ENCODE measurements around the gene SBF2. TPM values are rescaled to one million over a fixed set of nuclear protein-coding genes. Genes with fewer than 3 reads are reported as not detected.

The SBF2 gene
- polyA plus RNA-seq, 2 donors, result 8.5 to 12.1 TPM

- no peaks in the 10 kb centered on the region for H3K27me3 ChIP-seq (ENCODE audit: control insufficient read depth in 1 of 2, insufficient read depth in 2 of 2, low read length in 2 of 2)
- H3K4me3 ChIP-seq (ENCODE audit: low read depth in 1 of 2, low read length in 2 of 2), result no peak overlapping the region
- peak overlapping the region in 1 of 2 donors; percentile 3 for H3K27ac ChIP-seq (ENCODE audit: low read depth in 2 of 2, low read length in 1 of 2)
- WGBS, 2 donors, result 57 to 59% methylated on average over 5 of the region's 5 CpGs
- H3K36me3 ChIP-seq (ENCODE audit: control insufficient read depth in 2 of 2, insufficient read depth in 2 of 2, low read length in 1 of 2), result peaks cover 3 to 12% of the 10 kb centered on the region in 2 donors
- H3K4me1 ChIP-seq (ENCODE audit: control insufficient read depth in 2 of 2, insufficient read depth in 2 of 2, low read length in 1 of 2), result peaks cover 0 to 2% of the 10 kb centered on the region in 2 donors
- H3K9me3 ChIP-seq (ENCODE audit: control insufficient read depth in 2 of 2, insufficient read depth in 1 of 2, low read depth in 1 of 2, low read length in 1 of 2), result no peaks in the 10 kb centered on the region
Observed at GRCh38 chr11:9803685-9804418, 490.2 kb downstream of the SBF2 start.

DNA sequence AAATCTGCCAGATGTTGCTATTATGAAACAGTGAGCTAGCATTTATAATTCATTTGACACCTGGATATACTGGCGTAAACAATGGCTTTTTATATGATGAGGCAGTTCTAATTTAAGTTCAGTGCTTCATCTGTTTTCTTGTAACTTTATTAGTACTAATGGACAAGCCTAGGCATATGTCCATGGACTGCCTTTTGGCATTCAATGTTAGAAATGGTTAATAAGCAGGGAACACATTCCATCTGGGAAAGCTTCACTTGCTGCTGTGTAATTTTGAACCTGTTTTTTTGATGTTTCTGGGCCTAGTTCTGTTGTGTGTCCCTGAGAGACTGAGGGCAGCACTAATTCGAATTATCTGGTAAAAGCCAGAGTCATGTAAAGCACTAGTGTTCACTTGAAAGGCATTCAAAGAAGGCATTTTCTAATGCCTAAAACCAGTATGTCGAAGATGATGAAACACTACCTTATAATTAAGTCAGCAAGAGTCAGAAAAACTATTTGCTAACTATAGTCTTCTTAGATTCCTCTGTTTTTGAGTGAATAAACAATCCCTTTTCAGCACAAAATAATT, 491.6 kb downstream of the SBF2 start:
- Histone ChIP-seq H3K27me3 (ENCODE audit: control insufficient read depth in 1 of 2, insufficient read depth in 2 of 2, low read length in 2 of 2) (no peaks in the 10 kb centered on the region), H3K9me3 (ENCODE audit: control insufficient read depth in 2 of 2, insufficient read depth in 1 of 2, low read depth in 1 of 2, low read length in 1 of 2) (no peaks in the 10 kb centered on the region), H3K27ac (ENCODE audit: low read depth in 2 of 2, low read length in 1 of 2) (peak overlapping the region in 1 of 2 donors; percentile 3), H3K4me3 (ENCODE audit: low read depth in 1 of 2, low read length in 2 of 2) (no peak overlapping the region), H3K36me3 (ENCODE audit: control insufficient read depth in 2 of 2, insufficient read depth in 2 of 2, low read length in 1 of 2) (peaks cover 3 to 8% of the 10 kb centered on the region in 2 donors), H3K4me1 (ENCODE audit: control insufficient read depth in 2 of 2, insufficient read depth in 2 of 2, low read length in 1 of 2) (peaks cover 0 to 3% of the 10 kb centered on the region in 2 donors)
- 37 to 47% methylated on average over 3 of the region's 3 CpGs for WGBS, 2 donors

DNA sequence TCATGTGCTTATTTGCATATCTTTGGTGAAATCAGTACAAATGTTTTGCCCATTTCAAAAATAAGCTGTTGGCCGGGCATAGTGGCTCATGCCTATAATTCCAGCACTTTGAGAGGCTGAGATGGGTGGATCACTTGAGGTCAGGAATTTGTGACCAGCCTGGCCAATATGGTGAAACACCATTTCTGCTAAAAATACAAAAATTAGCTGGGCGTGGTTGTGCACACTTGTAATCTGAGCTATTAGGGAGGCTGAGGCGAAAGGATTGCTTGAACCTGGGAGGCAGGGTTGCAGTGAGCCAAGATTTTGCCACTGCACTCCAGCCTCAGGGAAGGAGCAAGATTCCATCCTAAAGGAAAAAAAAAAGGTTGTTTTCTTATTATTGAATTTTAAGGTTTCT, 494.1 kb downstream of the SBF2 start:
- Histone ChIP-seq H3K4me3 (ENCODE audit: low read depth in 1 of 2, low read length in 2 of 2) (no peak overlapping the region), H3K27ac (ENCODE audit: low read depth in 2 of 2, low read length in 1 of 2) (no peak overlapping the region), H3K9me3 (ENCODE audit: control insufficient read depth in 2 of 2, insufficient read depth in 1 of 2, low read depth in 1 of 2, low read length in 1 of 2) (no peaks in the 10 kb centered on the region), H3K4me1 (ENCODE audit: control insufficient read depth in 2 of 2, insufficient read depth in 2 of 2, low read length in 1 of 2) (peaks cover 0 to 3% of the 10 kb centered on the region in 2 donors), H3K27me3 (ENCODE audit: control insufficient read depth in 1 of 2, insufficient read depth in 2 of 2, low read length in 2 of 2) (no peaks in the 10 kb centered on the region), H3K36me3 (ENCODE audit: control insufficient read depth in 2 of 2, insufficient read depth in 2 of 2, low read length in 1 of 2) (peaks cover 0 to 2% of the 10 kb centered on the region in 2 donors)
- 92 to 96% methylated on average over 3 of the region's 3 CpGs for WGBS, 2 donors

DNA sequence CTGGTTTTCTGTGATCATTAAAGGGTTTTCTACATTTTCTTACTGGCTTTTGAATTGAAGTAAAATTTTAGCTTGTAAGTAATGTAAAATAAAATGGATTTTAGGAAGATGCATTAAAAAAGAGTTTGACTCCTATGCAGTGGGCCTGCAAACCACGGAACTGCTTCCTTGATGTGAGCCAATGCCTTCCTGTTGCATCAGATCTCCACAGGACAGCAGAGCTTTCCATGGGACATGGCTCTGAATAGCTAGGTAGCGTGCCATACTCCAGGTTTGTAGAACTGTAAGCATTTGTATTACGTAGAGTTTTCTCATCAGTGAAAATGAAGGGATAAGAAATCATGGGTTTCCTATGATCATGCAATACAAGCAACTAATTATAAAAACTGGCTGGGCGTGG, 496.7 kb downstream of the SBF2 start:
- Histone ChIP-seq H3K27me3 (ENCODE audit: control insufficient read depth in 1 of 2, insufficient read depth in 2 of 2, low read length in 2 of 2) (no peaks in the 10 kb centered on the region), H3K4me3 (ENCODE audit: low read depth in 1 of 2, low read length in 2 of 2) (no peak overlapping the region), H3K27ac (ENCODE audit: low read depth in 2 of 2, low read length in 1 of 2) (no peak overlapping the region), H3K9me3 (ENCODE audit: control insufficient read depth in 2 of 2, insufficient read depth in 1 of 2, low read depth in 1 of 2, low read length in 1 of 2) (no peaks in the 10 kb centered on the region), H3K4me1 (ENCODE audit: control insufficient read depth in 2 of 2, insufficient read depth in 2 of 2, low read length in 1 of 2) (peaks cover 0 to 3% of the 10 kb centered on the region in 2 donors), H3K36me3 (ENCODE audit: control insufficient read depth in 2 of 2, insufficient read depth in 2 of 2, low read length in 1 of 2) (peaks cover 0 to 4% of the 10 kb centered on the region in 2 donors)
- 96 to 97% methylated on average over 4 of the region's 4 CpGs for WGBS, 2 donors

GRCh38 chr11:9796854-9797253, 497.2 kb downstream of the SBF2 start:
- Histone ChIP-seq H3K4me3 (ENCODE audit: low read depth in 1 of 2, low read length in 2 of 2) (no peak overlapping the region), H3K27me3 (ENCODE audit: control insufficient read depth in 1 of 2, insufficient read depth in 2 of 2, low read length in 2 of 2) (no peaks in the 10 kb centered on the region), H3K9me3 (ENCODE audit: control insufficient read depth in 2 of 2, insufficient read depth in 1 of 2, low read depth in 1 of 2, low read length in 1 of 2) (no peaks in the 10 kb centered on the region), H3K36me3 (ENCODE audit: control insufficient read depth in 2 of 2, insufficient read depth in 2 of 2, low read length in 1 of 2) (peaks cover 0 to 4% of the 10 kb centered on the region in 2 donors), H3K27ac (ENCODE audit: low read depth in 2 of 2, low read length in 1 of 2) (no peak overlapping the region), H3K4me1 (ENCODE audit: control insufficient read depth in 2 of 2, insufficient read depth in 2 of 2, low read length in 1 of 2) (peaks cover 0 to 3% of the 10 kb centered on the region in 2 donors)
- WGBS, 2 donors, result 91% methylated on average over 5 of the region's 5 CpGs

- Histone ChIP-seq H3K9me3 (ENCODE audit: control insufficient read depth in 2 of 2, insufficient read depth in 1 of 2, low read depth in 1 of 2, low read length in 1 of 2) (no peaks in the 10 kb centered on the region), H3K4me1 (ENCODE audit: control insufficient read depth in 2 of 2, insufficient read depth in 2 of 2, low read length in 1 of 2) (peaks cover 0 to 3% of the 10 kb centered on the region in 2 donors), H3K27me3 (ENCODE audit: control insufficient read depth in 1 of 2, insufficient read depth in 2 of 2, low read length in 2 of 2) (no peaks in the 10 kb centered on the region), H3K27ac (ENCODE audit: low read depth in 2 of 2, low read length in 1 of 2) (no peak overlapping the region), H3K4me3 (ENCODE audit: low read depth in 1 of 2, low read length in 2 of 2) (no peak overlapping the region), H3K36me3 (ENCODE audit: control insufficient read depth in 2 of 2, insufficient read depth in 2 of 2, low read length in 1 of 2) (peaks cover 0 to 4% of the 10 kb centered on the region in 2 donors)
Observed at GRCh38 chr11:9796266-9796665, 497.8 kb downstream of the SBF2 start.

DNA sequence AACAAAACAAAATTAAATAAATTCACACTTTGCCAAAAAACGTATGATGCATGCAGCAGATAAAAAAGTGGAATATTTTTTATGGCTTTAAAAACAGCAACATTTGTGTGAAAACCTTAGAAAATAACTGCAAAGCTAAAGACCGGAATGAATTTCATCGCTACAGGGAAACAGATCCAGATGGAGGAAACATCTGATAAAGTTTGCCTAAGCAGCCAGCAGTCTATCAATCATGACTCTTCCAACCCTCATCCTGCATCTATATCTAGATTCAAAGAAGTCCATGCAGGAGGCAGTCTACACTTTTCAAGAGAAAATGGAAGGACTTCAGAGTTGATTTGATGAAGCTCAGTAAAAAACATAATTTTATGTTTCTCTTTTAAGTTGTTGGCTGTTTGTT, 503.3 kb downstream of the SBF2 start:
- no peaks in the 10 kb centered on the region for H3K9me3 ChIP-seq (ENCODE audit: control insufficient read depth in 2 of 2, insufficient read depth in 1 of 2, low read depth in 1 of 2, low read length in 1 of 2)
- H3K27ac ChIP-seq (ENCODE audit: low read depth in 2 of 2, low read length in 1 of 2), result no peak overlapping the region
- no peaks in the 10 kb centered on the region for H3K4me1 ChIP-seq (ENCODE audit: control insufficient read depth in 2 of 2, insufficient read depth in 2 of 2, low read length in 1 of 2)
- no peaks in the 10 kb centered on the region for H3K27me3 ChIP-seq (ENCODE audit: control insufficient read depth in 1 of 2, insufficient read depth in 2 of 2, low read length in 2 of 2)
- H3K4me3 ChIP-seq (ENCODE audit: low read depth in 1 of 2, low read length in 2 of 2), result no peak overlapping the region
- 86 to 89% methylated on average over 3 of the region's 3 CpGs for WGBS, 2 donors
- peaks cover 7 to 9% of the 10 kb centered on the region in 2 donors for H3K36me3 ChIP-seq (ENCODE audit: control insufficient read depth in 2 of 2, insufficient read depth in 2 of 2, low read length in 1 of 2)

DNA sequence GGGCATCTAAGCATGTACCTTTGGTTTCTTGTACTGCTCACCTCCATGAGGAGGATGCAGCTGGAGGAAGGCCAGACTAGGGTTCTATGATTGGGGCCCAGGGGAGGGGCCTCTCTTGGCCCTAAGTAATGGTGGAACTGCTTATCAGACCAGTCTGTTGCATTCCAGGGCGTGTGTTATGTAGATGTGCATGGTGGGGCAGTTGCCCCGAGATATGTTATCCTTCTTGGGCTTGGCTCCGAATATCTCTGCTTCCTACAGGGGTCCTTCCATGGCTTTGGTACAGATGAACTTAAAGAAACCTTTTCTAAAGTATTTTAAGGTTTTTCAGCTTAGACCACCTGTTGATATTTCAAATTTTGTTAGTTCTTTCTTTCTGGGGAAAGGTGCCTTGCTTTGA, 504.1 kb downstream of the SBF2 start:
- H3K36me3 ChIP-seq (ENCODE audit: control insufficient read depth in 2 of 2, insufficient read depth in 2 of 2, low read length in 1 of 2), result peaks cover 7 to 9% of the 10 kb centered on the region in 2 donors
- 96 to 97% methylated on average over 3 of the region's 3 CpGs for WGBS, 2 donors
- H3K9me3 ChIP-seq (ENCODE audit: control insufficient read depth in 2 of 2, insufficient read depth in 1 of 2, low read depth in 1 of 2, low read length in 1 of 2), result no peaks in the 10 kb centered on the region
- no peak overlapping the region for H3K4me3 ChIP-seq (ENCODE audit: low read depth in 1 of 2, low read length in 2 of 2)
- no peaks in the 10 kb centered on the region for H3K4me1 ChIP-seq (ENCODE audit: control insufficient read depth in 2 of 2, insufficient read depth in 2 of 2, low read length in 1 of 2)
- no peaks in the 10 kb centered on the region for H3K27me3 ChIP-seq (ENCODE audit: control insufficient read depth in 1 of 2, insufficient read depth in 2 of 2, low read length in 2 of 2)
- no peak overlapping the region for H3K27ac ChIP-seq (ENCODE audit: low read depth in 2 of 2, low read length in 1 of 2)

GRCh38 chr11:9787981-9788521, 506.0 kb downstream of the SBF2 start:
- no peaks in the 10 kb centered on the region for H3K9me3 ChIP-seq (ENCODE audit: control insufficient read depth in 2 of 2, insufficient read depth in 1 of 2, low read depth in 1 of 2, low read length in 1 of 2)
- peaks cover 9 to 14% of the 10 kb centered on the region in 2 donors for H3K36me3 ChIP-seq (ENCODE audit: control insufficient read depth in 2 of 2, insufficient read depth in 2 of 2, low read length in 1 of 2)
- no peaks in the 10 kb centered on the region for H3K4me1 ChIP-seq (ENCODE audit: control insufficient read depth in 2 of 2, insufficient read depth in 2 of 2, low read length in 1 of 2)
- H3K4me3 ChIP-seq (ENCODE audit: low read depth in 1 of 2, low read length in 2 of 2), result no peak overlapping the region
- no peaks in the 10 kb centered on the region for H3K27me3 ChIP-seq (ENCODE audit: control insufficient read depth in 1 of 2, insufficient read depth in 2 of 2, low read length in 2 of 2)
- 69 to 81% methylated on average over 3 of the region's 3 CpGs for WGBS, 2 donors
- H3K27ac ChIP-seq (ENCODE audit: low read depth in 2 of 2, low read length in 1 of 2), result no peak overlapping the region
